ENCODE measurements around the gene PEPD. TPM values are rescaled to one million over a fixed set of nuclear protein-coding genes. Genes with fewer than 3 reads are reported as not detected.
A peak's percentile ranks its signal among the peaks of the same experiment; 100 is the strongest.

PEPD gene
- polyA plus RNA-seq, 3 donors = 61.5 to 218 (median 171) TPM

DNA sequence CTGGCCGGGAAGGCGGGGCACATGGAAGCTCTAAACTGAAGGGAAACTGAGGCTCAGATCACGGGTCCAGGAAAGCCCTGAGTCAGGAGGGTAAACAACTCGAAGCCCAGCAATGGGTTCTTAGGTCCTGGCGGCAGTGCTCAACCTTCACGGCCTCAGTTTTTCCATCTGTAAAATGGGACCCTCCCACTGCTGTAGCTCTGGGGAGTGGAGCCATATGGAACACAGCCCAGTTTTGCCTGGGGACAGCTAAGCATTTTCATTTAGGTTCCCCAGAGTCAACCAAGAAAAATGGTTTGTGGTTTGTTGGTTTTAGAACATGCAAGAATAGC, 117.7 kb downstream of the PEPD start:
- TF ChIP-seq, protein P1, sequence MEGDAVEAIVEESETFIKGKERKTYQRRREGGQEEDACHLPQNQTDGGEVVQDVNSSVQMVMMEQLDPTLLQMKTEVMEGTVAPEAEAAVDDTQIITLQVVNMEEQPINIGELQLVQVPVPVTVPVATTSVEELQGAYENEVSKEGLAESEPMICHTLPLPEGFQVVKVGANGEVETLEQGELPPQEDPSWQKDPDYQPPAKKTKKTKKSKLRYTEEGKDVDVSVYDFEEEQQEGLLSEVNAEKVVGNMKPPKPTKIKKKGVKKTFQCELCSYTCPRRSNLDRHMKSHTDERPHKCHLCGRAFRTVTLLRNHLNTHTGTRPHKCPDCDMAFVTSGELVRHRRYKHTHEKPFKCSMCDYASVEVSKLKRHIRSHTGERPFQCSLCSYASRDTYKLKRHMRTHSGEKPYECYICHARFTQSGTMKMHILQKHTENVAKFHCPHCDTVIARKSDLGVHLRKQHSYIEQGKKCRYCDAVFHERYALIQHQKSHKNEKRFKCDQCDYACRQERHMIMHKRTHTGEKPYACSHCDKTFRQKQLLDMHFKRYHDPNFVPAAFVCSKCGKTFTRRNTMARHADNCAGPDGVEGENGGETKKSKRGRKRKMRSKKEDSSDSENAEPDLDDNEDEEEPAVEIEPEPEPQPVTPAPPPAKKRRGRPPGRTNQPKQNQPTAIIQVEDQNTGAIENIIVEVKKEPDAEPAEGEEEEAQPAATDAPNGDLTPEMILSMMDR (IDR thresholded peaks at IDR 0.05) = no peak
- Mint-ChIP-seq H3K27me3 (ENCODE audit: low read depth in 3 of 3) (peaks cover 0 to 7% (median 0%) of the 10 kb centered on the region in 3 donors), H3K36me3 (peaks cover 5 to 7% of the 10 kb centered on the region in 2 donors), H3K4me1 (peaks cover 53% of the 10 kb centered on the region), H3K4me3 (peak overlapping the region; percentile 12 to 68), H3K27ac (peak overlapping the region in 3 of 7 donors; percentile 65 to 79 (median 77)), H3K9me3 (no peaks in the 10 kb centered on the region)
- H3K4me2 ChIP-seq (replicated peaks; ENCODE audit: extremely low read depth, low read length, poor library complexity, severe bottlenecking) = peak overlapping the region; percentile 54
- intact Hi-C loops (cut with micrococcal nuclease) = loop anchor here (10.0 kb wide), 2 partner anchors 99 to 259 kb away; partner anchors contain the start of gene CEBPA (in 2 of the 2)
- H3K4me3 ChIP-seq (replicated peaks in 1 of 3; ENCODE audit: low read depth in 2 of 3, low read length in 3 of 3) = peak overlapping the region in 2 of 3 experiments; percentile 3 to 49
- H3K27me3 ChIP-seq (ENCODE audit: control insufficient read depth in 2 of 2, insufficient read depth in 2 of 2, low read length in 2 of 2) = no peaks in the 10 kb centered on the region
- no peaks in the 10 kb centered on the region for H3K79me2 ChIP-seq (ENCODE audit: insufficient read depth, low read length)
- no peaks in the 10 kb centered on the region for H4K20me1 ChIP-seq (ENCODE audit: insufficient read depth, low read length)
- H3K9ac ChIP-seq (ENCODE audit: insufficient read depth, low read length, poor library complexity, severe bottlenecking) = no peak overlapping the region
- H3K27ac ChIP-seq (ENCODE audit: low read depth in 1 of 2, low read length in 2 of 2) = peak overlapping the region; percentile 14 to 27
- H3K4me1 ChIP-seq (ENCODE audit: control insufficient read depth in 1 of 2, insufficient read depth in 2 of 2, low read length in 2 of 2) = peaks cover 46 to 62% of the 10 kb centered on the region in 2 donors
- no peaks in the 10 kb centered on the region for H3K36me3 ChIP-seq (replicated peaks in 1 of 2; ENCODE audit: control insufficient read depth in 1 of 2, insufficient read depth in 2 of 2, low read length in 2 of 2)
- no peak for DNase-seq
- no peak overlapping the region for H2AFZ ChIP-seq (ENCODE audit: insufficient read depth, low read depth, low read length, poor library complexity, severe bottlenecking)
- H3K9me3 ChIP-seq (replicated peaks in 1 of 2; ENCODE audit: control insufficient read depth in 1 of 2, insufficient read depth in 1 of 2, low read length in 2 of 2) = no peaks in the 10 kb centered on the region
- 97% methylated on average over 6 of the region's 6 CpGs for WGBS (ENCODE audit: insufficient coverage)

DNA sequence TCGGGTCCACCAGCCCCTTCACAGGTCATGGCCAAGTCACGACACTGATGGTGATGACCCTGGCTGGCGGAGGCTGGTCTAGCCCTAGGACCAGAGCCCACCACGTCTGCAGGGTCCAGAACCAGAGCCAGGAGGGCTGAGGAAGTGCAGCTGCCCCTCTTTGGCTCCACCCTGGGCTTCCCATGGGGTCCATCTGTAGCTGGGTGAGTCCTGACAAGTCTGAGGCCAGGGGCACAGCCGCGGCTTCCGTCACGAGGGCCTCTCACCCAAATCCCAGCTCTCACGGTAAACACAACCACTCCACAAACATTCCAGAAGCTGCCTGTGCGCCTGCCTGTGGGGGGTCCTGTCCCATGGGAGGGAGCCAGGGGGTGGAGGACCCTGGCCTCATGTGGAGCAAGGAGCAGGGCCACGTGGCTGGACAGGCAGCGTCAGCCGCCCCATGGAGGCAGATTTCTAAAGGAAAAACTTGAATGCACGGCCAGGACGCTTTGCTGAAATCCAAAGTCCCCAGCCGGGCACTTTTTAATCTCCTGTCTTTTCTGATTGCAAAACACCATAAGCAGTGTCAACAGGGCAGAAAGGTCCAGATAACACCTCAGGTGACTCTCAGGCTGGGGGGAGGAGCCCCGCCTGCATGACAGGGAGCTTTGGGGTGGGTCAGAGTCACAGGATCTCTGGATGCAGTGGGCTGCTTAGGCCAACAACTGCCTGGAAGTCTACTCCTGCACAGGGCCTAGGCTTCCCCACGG, 118.2 kb downstream of the PEPD start:
- no peak overlapping the region for H2AFZ ChIP-seq (ENCODE audit: insufficient read depth, low read depth, low read length, poor library complexity, severe bottlenecking)
- no peak overlapping the region for H3K9ac ChIP-seq (ENCODE audit: insufficient read depth, low read length, poor library complexity, severe bottlenecking)
- no peaks in the 10 kb centered on the region for H3K9me3 ChIP-seq (replicated peaks in 1 of 2; ENCODE audit: control insufficient read depth in 1 of 2, insufficient read depth in 1 of 2, low read length in 2 of 2)
- peaks cover 0 to 7% (median 0%) of the 10 kb centered on the region in 3 donors for H3K27me3 Mint-ChIP-seq (ENCODE audit: low read depth in 3 of 3)
- H3K4me1 Mint-ChIP-seq = peaks cover 53% of the 10 kb centered on the region
- TF ChIP-seq, protein P1 (IDR thresholded peaks at IDR 0.05) = no peak
- no peak overlapping the region for H3K4me3 ChIP-seq (replicated peaks in 1 of 3; ENCODE audit: low read depth in 2 of 3, low read length in 3 of 3)
- intact Hi-C loops (cut with micrococcal nuclease) = loop anchor here (10.0 kb wide), 2 partner anchors 99 to 259 kb away; partner anchors contain the start of gene CEBPA (in 2 of the 2)
- no peak for DNase-seq
- H3K4me3 Mint-ChIP-seq = no peak overlapping the region
- H3K27ac ChIP-seq (ENCODE audit: low read depth in 1 of 2, low read length in 2 of 2) = peak overlapping the region; percentile 14 to 27
- no peaks in the 10 kb centered on the region for H3K36me3 ChIP-seq (replicated peaks in 1 of 2; ENCODE audit: control insufficient read depth in 1 of 2, insufficient read depth in 2 of 2, low read length in 2 of 2)
- H3K4me1 ChIP-seq (ENCODE audit: control insufficient read depth in 1 of 2, insufficient read depth in 2 of 2, low read length in 2 of 2) = peaks cover 46 to 62% of the 10 kb centered on the region in 2 donors
- no peaks in the 10 kb centered on the region for H3K9me3 Mint-ChIP-seq
- peak overlapping the region; percentile 54 for H3K4me2 ChIP-seq (replicated peaks; ENCODE audit: extremely low read depth, low read length, poor library complexity, severe bottlenecking)
- 94% methylated on average over 8 of the region's 18 CpGs for WGBS (ENCODE audit: insufficient coverage)
- no peaks in the 10 kb centered on the region for H4K20me1 ChIP-seq (ENCODE audit: insufficient read depth, low read length)
- peaks cover 6 to 7% of the 10 kb centered on the region in 2 donors for H3K36me3 Mint-ChIP-seq
- no peaks in the 10 kb centered on the region for H3K79me2 ChIP-seq (ENCODE audit: insufficient read depth, low read length)
- H3K27ac Mint-ChIP-seq = peak overlapping the region in 2 of 7 donors; percentile 40 to 77
- no peaks in the 10 kb centered on the region for H3K27me3 ChIP-seq (ENCODE audit: control insufficient read depth in 2 of 2, insufficient read depth in 2 of 2, low read length in 2 of 2)
